GM12878 (cell line): ENCODE results near the gene FANCL. TPM values are rescaled to one million over a fixed set of nuclear protein-coding genes. Genes with fewer than 3 reads are reported as not detected.
"Not testable (repeated sequence)": the region's sequence is repeated elsewhere in the genome, so short reads cannot be mapped to it uniquely, and the experiment has no call there.

Source experiments
- ATAC-seq: fragments of 200-7000 bp; cut with Tn5 transposase; 3 replicates; pipeline ENCODE4 v1.9.1; 2020; ENCODE audit warnings: mild to moderate bottlenecking, moderate library complexity
- BruUV-seq: library from RNA; stranded (reverse); fragments of 400-500 nt; replicated peaks from 2 replicates; lab custom pipeline; 2021; lab: Mats Ljungman, UMichigan
- CTCF ChIA-PET: fragments of 300-600 bp; sonication (Branson Sonifier 250); formaldehyde crosslinking; extraction: SDS; loops from one replicate; lab custom pipeline; 2021; ENCODE audit warnings: inconsistent platforms; lab: Yijun Ruan, JAX
- POLR2A ChIA-PET: fragments of 350-600 bp; formaldehyde crosslinking; extraction: SDS; loops from one replicate; lab custom pipeline; 2021; ENCODE audit warnings: inconsistent platforms; lab: Charles Lee
- RAD21 ChIA-PET: fragments of 300-600 bp; sonication (Branson Sonifier 250); formaldehyde crosslinking; loops from one replicate; lab custom pipeline; 2023; ENCODE audit warnings: antibody characterized with exemption; ENCODE audit not compliant: unreplicated experiment; lab: Charles Lee
- SMC1A ChIA-PET: fragments of 300-600 bp; sonication (Branson Sonifier 250); formaldehyde crosslinking; loops from one replicate; lab custom pipeline; 2023; ENCODE audit not compliant: unreplicated experiment, uncharacterized antibody; lab: Charles Lee
- DNase-seq: peaks from one replicate; pipeline ENCODE4 v3.0.0-alpha.2; 2011; ENCODE audit warnings: low read depth, low spot score
- FAIRE-seq: peaks from 3 replicates; lab custom pipeline; 2011; peaks lifted over from hg19 to GRCh38; lab: Jason Lieb, UNC
- H2AFZ ChIP-seq: 2 replicates; pipeline ENCODE4 v1.6.0; 2011; ENCODE audit warnings: low read depth, low read length, control low read depth; ENCODE audit not compliant: control insufficient read depth
- H3K27ac ChIP-seq: 2 replicates; pipeline ENCODE4 v1.5.1; 2011; ENCODE audit warnings: control low read depth; ENCODE audit not compliant: control insufficient read depth, insufficient read depth
- H3K27me3 ChIP-seq, 2 experiments: replicated peaks in 1 of 2; 2 replicates each; pipeline versions ENCODE4 v1.6.0 to v1.6.1; 2011; ENCODE audit warnings: low read length in 1 of 2; ENCODE audit not compliant: control insufficient read depth in 2 of 2, insufficient read depth in 2 of 2
- H3K36me3 ChIP-seq, 2 experiments: 2 replicates each; pipeline ENCODE4 v1.5.1; 2011; ENCODE audit warnings: low read length in 1 of 2; ENCODE audit not compliant: control insufficient read depth in 2 of 2, insufficient read depth in 2 of 2
- H3K4me1 ChIP-seq: 2 replicates; pipeline ENCODE4 v1.6.1; 2011; ENCODE audit warnings: mild to moderate bottlenecking, low read length, moderate library complexity, mixed read lengths; ENCODE audit not compliant: control insufficient read depth, insufficient read depth
- H3K4me2 ChIP-seq: 2 replicates; pipeline ENCODE4 v1.6.0; 2011; ENCODE audit warnings: control low read depth; ENCODE audit not compliant: control insufficient read depth, insufficient read depth
- H3K4me3 ChIP-seq: fragments of 200-600 bp; sonication (generic); 2 replicates; pipeline ENCODE4 v1.5.1; 2016
- H3K79me2 ChIP-seq: 2 replicates; pipeline ENCODE4 v1.6.0; 2011; ENCODE audit warnings: low read length; ENCODE audit not compliant: control insufficient read depth, insufficient read depth
- H3K9ac ChIP-seq: 2 replicates; pipeline ENCODE4 v1.8.0; 2011; ENCODE audit warnings: low read length, control low read depth, mixed read lengths; ENCODE audit not compliant: control insufficient read depth, insufficient read depth
- H3K9me3 ChIP-seq: replicated peaks from 3 replicates; pipeline ENCODE4 v1.5.1; 2011; ENCODE audit warnings: mild to moderate bottlenecking, low read length; ENCODE audit not compliant: control insufficient read depth, insufficient read depth
- H4K20me1 ChIP-seq: 2 replicates; pipeline ENCODE4 v1.6.0; 2011; ENCODE audit not compliant: control insufficient read depth, insufficient read depth
- CEBPB ChIP-seq, 2 experiments: fragments of 150-350 bp in 1 of 2; IDR thresholded peaks; 2 replicates each; pipeline ENCODE4 v1.6.1; 2012 to 2014; ENCODE audit warnings: low read depth in 2 of 2, low read length in 2 of 2, borderline replicate concordance in 1 of 2, inconsistent platforms in 1 of 2
- HCFC1 ChIP-seq: fragments of 150-350 bp; IDR thresholded peaks from 2 replicates; pipeline ENCODE4 v1.6.1; 2014; ENCODE audit warnings: low read length
- MTA2 ChIP-seq: fragments of 450-650 bp; IDR thresholded peaks from 2 replicates; pipeline ENCODE4 v1.6.1; 2016; ENCODE audit warnings: low read depth, mild to moderate bottlenecking, moderate library complexity
- PKNOX1 ChIP-seq: fragments of 450-650 bp; IDR thresholded peaks from 2 replicates; pipeline ENCODE4 v1.6.1; 2016; ENCODE audit warnings: mild to moderate bottlenecking
- POLR2A ChIP-seq: IDR thresholded peaks from 2 replicates; pipeline ENCODE4 v1.6.1; 2011; ENCODE audit warnings: low read depth, mild to moderate bottlenecking, low read length
- RB1 ChIP-seq: fragments of 450-650 bp; formaldehyde crosslinking; IDR thresholded peaks from 2 replicates; pipeline ENCODE4 v1.6.1; 2017; ENCODE audit warnings: mild to moderate bottlenecking, borderline replicate concordance
- SP1 ChIP-seq: IDR thresholded peaks from one replicate; pipeline ENCODE4 v1.6.1; 2011; ENCODE audit warnings: low read depth, low read length
- SPI1 ChIP-seq: IDR thresholded peaks from 2 replicates; pipeline ENCODE4 v1.6.1; 2011; ENCODE audit warnings: low read depth, mild to moderate bottlenecking, low read length, moderate library complexity, borderline replicate concordance; ENCODE audit not compliant: insufficient read depth
- ZNF687 ChIP-seq: fragments of 450-650 bp; IDR thresholded peaks from 2 replicates; pipeline ENCODE4 v1.6.1; 2017; ENCODE audit warnings: mild to moderate bottlenecking, moderate library complexity
- WGBS: methylation state at CpG from one replicate; pipeline ENCODE4 v1.1.6; 2016; ENCODE audit warnings: low lambda C conversion rate; ENCODE audit not compliant: insufficient replicate concordance, insufficient coverage; ENCODE audit errors: missing lambda C conversion rate; 5-methylcytosine and 5-hydroxymethylcytosine counted together
- in situ Hi-C: fragments of 300-500 bp; cut with MboI; formaldehyde crosslinking; loops from 9 replicates; pipeline ENCODE4 v1.14.3; 2018; ENCODE audit warnings: mixed read lengths
- intact Hi-C: fragments of 100-400 bp; cut with micrococcal nuclease; formaldehyde crosslinking; loops from one replicate; pipeline ENCODE4 v1.14.2; 2022; ENCODE audit not compliant: unreplicated experiment
- polyA plus RNA-seq, 11 experiments: library from polyadenylated mRNA; depleted of rRNA in 4 of 11; unstranded in 6 of 11; stranded (reverse) in 5 of 11; fragments of >200 nt; fragmentation: Nextera tagmentation in 4 of 11; fragmentation: Illumina TruSeq in 1 of 11; extraction: Ambion mirVana in 4 of 11; extraction: Trizol in 1 of 11; gene quantifications; 1 replicate in 1 of 11; 2 replicates in 10 of 11; pipeline versions ENCODE4 v1.2.1 to v1.2.3, GENCODE V29; 2011 to 2016; ENCODE audit warnings: inconsistent platforms in 2 of 11, missing spikeins in 2 of 11, low read depth in 1 of 11
- total RNA-seq, 4 experiments: library from RNA; depleted of rRNA in 3 of 4; stranded (reverse); fragments of >200 nt in 3 of 4; fragmentation: Illumina TruSeq in 1 of 4; extraction: Trizol in 1 of 4; gene quantifications; 2 replicates each; pipeline versions ENCODE4 v1.2.1 to v1.2.3, GENCODE V29; 2013 to 2021

The FANCL gene
- total and polyA plus RNA-seq, 10 of the 15 experiments (the other 5 are each of a cell fraction or from before 2014, with no cell fraction given) = 30.8 to 90.5 (median 52.3) TPM

GRCh38 chr2:58180635-58181034, 60.5 kb downstream of the FANCL start:
- in situ Hi-C loops = no loop called here
- no peaks in the 10 kb centered on the region for H3K79me2 ChIP-seq

DNA sequence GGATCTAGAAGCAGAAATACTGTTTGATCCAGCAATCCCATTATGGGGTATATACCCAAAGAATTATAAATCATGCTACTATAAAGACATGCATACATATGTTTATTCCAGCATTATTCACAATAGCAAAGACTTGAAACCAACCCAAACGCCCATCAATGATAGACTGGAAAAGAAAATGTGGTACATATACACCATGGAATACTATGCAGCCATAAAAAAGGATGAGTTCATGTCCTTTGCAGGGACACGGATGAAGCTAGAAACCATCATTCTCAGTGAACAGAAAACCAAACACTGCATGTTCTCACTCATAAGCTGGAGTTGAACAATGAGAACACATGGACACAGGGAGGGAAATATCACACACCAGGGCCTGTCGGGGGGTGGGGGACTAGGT, 61.0 kb downstream of the FANCL start:
- POLR2A ChIA-PET, H4K20me1 ChIP-seq, in situ Hi-C loops, DNase-seq, H3K4me3 ChIP-seq, BruUV-seq, H3K27me3 ChIP-seq, H3K9ac ChIP-seq, FAIRE-seq, H3K4me2 ChIP-seq, ATAC-seq, CTCF ChIA-PET, H3K36me3 ChIP-seq, RAD21 ChIA-PET, intact Hi-C loops, H3K27ac ChIP-seq, H2AFZ ChIP-seq, H3K4me1 ChIP-seq, SMC1A ChIA-PET, H3K9me3 ChIP-seq, H3K79me2 ChIP-seq: not testable (repeated sequence)
- 98% methylated on average over 3 of the region's 3 CpGs for WGBS

More at GRCh38 chr2:58180635-58181034, 60.5 kb downstream of the FANCL start:
- POLR2A ChIA-PET = no interaction called here
- no peak overlapping the region for H3K27ac ChIP-seq
- SMC1A ChIA-PET = no interaction called here
- 96% methylated on average over 5 of the region's 5 CpGs for WGBS
- TF ChIP-seq CEBPB (IDR thresholded peaks at IDR 0.05; ENCODE audit: borderline replicate concordance in 1 of 2, low read depth in 2 of 2, low read length in 2 of 2) (no peak), PKNOX1 (no peak), HCFC1 (no peak), RB1 (no peak), POLR2A (no peak), MTA2 (no peak), ZNF687 (no peak), SP1 (no peak), SPI1 (no peak)
- no peak overlapping the region for H2AFZ ChIP-seq
- H4K20me1 ChIP-seq = no peaks in the 10 kb centered on the region
- DNase-seq = no peak
- no peak overlapping the region for H3K4me2 ChIP-seq
- H3K27me3 ChIP-seq = no peaks in the 10 kb centered on the region
- RAD21 ChIA-PET = no interaction called here
- no peak for FAIRE-seq
- H3K9me3 ChIP-seq = no peaks in the 10 kb centered on the region
- no peaks in the 10 kb centered on the region for H3K4me1 ChIP-seq
- BruUV-seq = no TSS peak
- no peak for ATAC-seq
- no peak overlapping the region for H3K4me3 ChIP-seq
- H3K9ac ChIP-seq = no peak overlapping the region
- CTCF ChIA-PET = no interaction called here
- intact Hi-C loops = no loop called here
- no peaks in the 10 kb centered on the region; a peak in 1 of 4 replicates for H3K36me3 ChIP-seq
